H1 (cell line): Measurements from ENCODE around the gene PLXDC2. TPM values are rescaled to one million over a fixed set of nuclear protein-coding genes. Genes with fewer than 3 reads are reported as not detected.

ENCODE experiments used
- CEBPB ChIP-seq: IDR thresholded peaks from 2 replicates; pipeline ENCODE4 v1.6.1; 2012; ENCODE audit warnings: low read depth, low read length
- JUND ChIP-seq: IDR thresholded peaks from 2 replicates; pipeline ENCODE4 v1.6.1; 2011; ENCODE audit warnings: mild to moderate bottlenecking, improper control_type of control experiment, low read length
- NANOG ChIP-seq: IDR thresholded peaks from 2 replicates; pipeline ENCODE4 v1.6.1; 2011; ENCODE audit warnings: low read length, low read depth, mild to moderate bottlenecking, inconsistent platforms; ENCODE audit not compliant: insufficient read depth, poor library complexity, severe bottlenecking
- polyA plus RNA-seq, 7 experiments: library from polyadenylated mRNA; depleted of rRNA in 3 of 7; stranded (reverse) in 5 of 7; unstranded in 2 of 7; fragments of >200 nt in 5 of 7; fragments of 200-250 nt in 2 of 7; gene quantifications; 1 replicate in 5 of 7; 2 replicates in 1 of 7; 4 replicates in 1 of 7; pipeline versions ENCODE4 v1.2.1 to v1.2.3, GENCODE V29; 2011 to 2013; ENCODE audit warnings: missing spikeins in 2 of 7, mixed read lengths in 2 of 7
- total RNA-seq: library from RNA; stranded (reverse); fragmentation: NEBNext Ultra II Directional; extraction: Animal tissue kit (Norgen Biotek cat#: 25700); gene quantifications from 2 replicates; pipeline ENCODE4 v1.2.1, GENCODE V29; 2021
- TF ChIP-seq, protein P1 (sequence below): IDR thresholded peaks from 2 replicates; pipeline ENCODE4 v1.6.1; 2011; ENCODE audit warnings: low read length, improper control_type of control experiment

The PLXDC2 gene
- total and polyA plus RNA-seq, 2 of the 8 experiments (the other 6 are each of a cell fraction or from before 2014, with no cell fraction given) = 23.0 to 40.5 TPM

DNA sequence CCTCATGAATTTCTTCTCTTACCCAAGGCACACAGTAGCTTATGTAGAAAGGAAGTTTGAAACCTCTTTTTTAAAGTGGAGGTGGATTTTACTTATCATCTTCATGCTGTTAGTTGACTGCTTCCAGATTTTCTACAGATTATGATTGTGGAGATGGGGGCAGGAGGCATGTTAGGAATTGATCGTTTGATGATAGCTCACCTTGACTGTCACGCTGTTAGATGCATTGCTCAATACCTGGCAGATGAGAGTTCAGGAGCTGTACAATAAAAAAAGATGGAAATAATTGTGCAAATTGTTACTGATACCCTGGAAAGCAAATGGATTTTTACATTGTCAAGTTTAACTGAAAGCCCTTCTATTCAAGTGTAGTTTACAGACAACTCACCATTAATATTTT lies 340.3 kb downstream of the PLXDC2 start (continued):
- TF ChIP-seq NANOG (no peak), CEBPB (no peak), JUND (no peak)
- TF ChIP-seq, protein P1, sequence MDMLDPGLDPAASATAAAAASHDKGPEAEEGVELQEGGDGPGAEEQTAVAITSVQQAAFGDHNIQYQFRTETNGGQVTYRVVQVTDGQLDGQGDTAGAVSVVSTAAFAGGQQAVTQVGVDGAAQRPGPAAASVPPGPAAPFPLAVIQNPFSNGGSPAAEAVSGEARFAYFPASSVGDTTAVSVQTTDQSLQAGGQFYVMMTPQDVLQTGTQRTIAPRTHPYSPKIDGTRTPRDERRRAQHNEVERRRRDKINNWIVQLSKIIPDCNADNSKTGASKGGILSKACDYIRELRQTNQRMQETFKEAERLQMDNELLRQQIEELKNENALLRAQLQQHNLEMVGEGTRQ = no peak
